ENCODE measurements around the gene LPCAT1. TPM values are rescaled to one million over a fixed set of nuclear protein-coding genes. Genes with fewer than 3 reads are reported as not detected.
A peak's percentile ranks its signal among the peaks of the same experiment; 100 is the strongest.

LPCAT1 gene
- total RNA-seq, 3 donors from 2014 or later (not counting 1 experiment from before 2014, with no cell fraction given) = 196 to 302 (median 252) TPM

- H3K4me3 Mint-ChIP-seq = no peak overlapping the region
- peaks cover 76% of the 10 kb centered on the region for H3K36me3 ChIP-seq (ENCODE audit: control insufficient read depth, insufficient read depth, low read length)
- peak overlapping the region in 1 of 2 donors; percentile 66 for H3K27ac Mint-ChIP-seq
- intact Hi-C loops (cut with micrococcal nuclease) = no loop called here
- TF ChIP-seq CTCF (IDR thresholded peaks at IDR 0.05) = no peak
- no peak for ATAC-seq
- no peaks in the 10 kb centered on the region for H3K9me3 ChIP-seq (ENCODE audit: control insufficient read depth, insufficient read depth, low read length)
- no peaks in the 10 kb centered on the region for H3K36me3 Mint-ChIP-seq
- H3K27me3 Mint-ChIP-seq (ENCODE audit: low read depth in 2 of 2) = no peaks in the 10 kb centered on the region
- 89% methylated on average over 18 of the region's 18 CpGs for WGBS (ENCODE audit: insufficient coverage)
- no peak for DNase-seq
- H3K4me3 ChIP-seq (ENCODE audit: low read length) = no peak overlapping the region
- H3K9me3 Mint-ChIP-seq = no peaks in the 10 kb centered on the region
- no peaks in the 10 kb centered on the region for H3K27me3 ChIP-seq (ENCODE audit: control insufficient read depth, insufficient read depth, low read length)
- no peak overlapping the region for H3K27ac ChIP-seq (ENCODE audit: low read length)
- H3K4me1 Mint-ChIP-seq = peaks cover 14 to 23% of the 10 kb centered on the region in 2 donors
- H3K4me1 ChIP-seq (ENCODE audit: control insufficient read depth, insufficient read depth, low read length) = no peaks in the 10 kb centered on the region
Measured at GRCh38 chr5:1470762-1471211, 53.0 kb downstream of the LPCAT1 start.

GRCh38 chr5:1468629-1469527 lies 54.9 kb downstream of the LPCAT1 start:
- no peaks in the 10 kb centered on the region for H3K27me3 Mint-ChIP-seq (ENCODE audit: low read depth in 2 of 2)
- TF ChIP-seq CTCF (IDR thresholded peaks at IDR 0.05) = no peak
- ATAC-seq = no peak
- DNase-seq = no peak
- H3K4me1 Mint-ChIP-seq = peaks cover 18 to 29% of the 10 kb centered on the region in 2 donors
- 94% methylated on average over 28 of the region's 28 CpGs for WGBS (ENCODE audit: insufficient coverage)
- H3K36me3 Mint-ChIP-seq = peaks cover 6% of the 10 kb centered on the region
- H3K27ac Mint-ChIP-seq = peak overlapping the region; percentile 63 to 66
- Histone ChIP-seq H3K9me3 (ENCODE audit: control insufficient read depth, insufficient read depth, low read length) (peaks cover 6% of the 10 kb centered on the region), H3K4me3 (ENCODE audit: low read length) (no peak overlapping the region), H3K36me3 (ENCODE audit: control insufficient read depth, insufficient read depth, low read length) (peaks cover 72% of the 10 kb centered on the region), H3K27me3 (ENCODE audit: control insufficient read depth, insufficient read depth, low read length) (no peaks in the 10 kb centered on the region), H3K27ac (ENCODE audit: low read length) (no peak overlapping the region), H3K4me1 (ENCODE audit: control insufficient read depth, insufficient read depth, low read length) (no peaks in the 10 kb centered on the region)
- intact Hi-C loops (cut with micrococcal nuclease) = no loop called here
- H3K9me3 Mint-ChIP-seq = peaks cover 0 to 5% of the 10 kb centered on the region in 2 donors
- no peak overlapping the region for H3K4me3 Mint-ChIP-seq

GRCh38 chr5:1468247-1468612 lies 55.5 kb downstream of the LPCAT1 start:
- Mint-ChIP-seq H3K27ac (peak overlapping the region; percentile 63 to 66), H3K36me3 (peaks cover 6% of the 10 kb centered on the region), H3K27me3 (ENCODE audit: low read depth in 2 of 2) (no peaks in the 10 kb centered on the region), H3K9me3 (peaks cover 0 to 5% of the 10 kb centered on the region in 2 donors), H3K4me1 (peaks cover 18 to 25% of the 10 kb centered on the region in 2 donors), H3K4me3 (peak overlapping the region; percentile 40)
- ATAC-seq (peak in 1 of 3 donors; percentile 26), DNase-seq (peak in 1 of 2 donors; percentile 57)
- H3K27me3 ChIP-seq (ENCODE audit: control insufficient read depth, insufficient read depth, low read length) = no peaks in the 10 kb centered on the region
- peaks cover 72% of the 10 kb centered on the region for H3K36me3 ChIP-seq (ENCODE audit: control insufficient read depth, insufficient read depth, low read length)
- no peak overlapping the region for H3K27ac ChIP-seq (ENCODE audit: low read length)
- intact Hi-C loops (cut with micrococcal nuclease) = no loop called here
- no peaks in the 10 kb centered on the region for H3K4me1 ChIP-seq (ENCODE audit: control insufficient read depth, insufficient read depth, low read length)
- peaks cover 6% of the 10 kb centered on the region for H3K9me3 ChIP-seq (ENCODE audit: control insufficient read depth, insufficient read depth, low read length)
- peak; percentile 48 for TF ChIP-seq CTCF (IDR thresholded peaks at IDR 0.05)
- no peak overlapping the region for H3K4me3 ChIP-seq (ENCODE audit: low read length)
- WGBS (ENCODE audit: insufficient coverage) = 93% methylated on average over 15 of the region's 15 CpGs
